Right lobe of liver (tissue), 4 donors: ENCODE results near the gene EHD4.

Experiments
- CTCF ChIP-seq, 4 donors: fragments of 200-600 bp in 3 of 4; fragments of 450-650 bp in 1 of 4; IDR thresholded peaks; one replicate each; pipeline versions ENCODE4 v1.5.1 to v1.8.0; 2016 to 2022; ENCODE audit warnings: antibody characterized with exemption in 4 of 4, mild to moderate bottlenecking in 2 of 4
- POLR2A ChIP-seq: fragments of 450-650 bp; IDR thresholded peaks from one replicate; pipeline ENCODE4 v1.6.1; 2017; ENCODE audit warnings: antibody characterized with exemption, mild to moderate bottlenecking
- donor health status: DM: no; HTN: no; CAD: no.
- donor health status: DM: no; HTN: no; CAD: no.
- donor health status: DM: no; HTN: yes; CAD: no.

GRCh38 chr15:41857316-41857715, 115.0 kb downstream of the EHD4 start:
- TF ChIP-seq CTCF (IDR thresholded peaks at IDR 0.05) (no peak), POLR2A (no peak)
